A673 (cell line): ENCODE results near the gene SDSL.

Source experiments
- CTCF ChIP-seq: fragments of 300-800, 200-600 bp; sonication (generic); conservative IDR thresholded peaks from 2 replicates; pipeline ENCODE4 v1.5.1; 2017; ENCODE audit warnings: low read depth, mild to moderate bottlenecking, antibody characterized with exemption, low read length, moderate library complexity, mixed read lengths
- EZH2 ChIP-seq: fragments of 200-600 bp; sonication (generic); IDR thresholded peaks from 2 replicates; pipeline ENCODE4 v1.6.1; 2017; ENCODE audit warnings: borderline replicate concordance, low read depth, mild to moderate bottlenecking, mixed read lengths, antibody characterized with exemption, low read length; ENCODE audit not compliant: poor library complexity, severe bottlenecking

DNA sequence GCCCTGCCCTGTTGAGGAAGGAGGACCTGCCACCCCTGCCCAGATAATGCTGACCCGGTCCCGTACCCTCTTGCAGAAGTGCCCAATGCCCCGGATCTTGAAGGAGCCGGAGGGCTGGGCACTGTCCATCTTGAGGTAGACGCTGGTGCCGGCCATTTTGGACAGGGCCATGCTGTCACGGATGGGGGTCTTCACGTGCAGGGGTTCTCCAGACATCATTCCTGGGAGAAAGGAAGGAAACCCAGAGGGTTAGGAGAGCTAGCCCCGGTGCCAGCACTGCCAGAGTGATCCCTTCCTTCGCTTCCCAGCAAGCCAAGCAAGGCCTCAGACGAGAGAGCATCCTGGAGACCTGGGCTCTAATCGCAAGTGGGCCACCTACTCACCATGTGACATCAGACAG is 22.7 kb upstream of the SDSL start:
- TF ChIP-seq CTCF (no peak), EZH2 (no peak)
